ENCODE results near the gene RNF187. TPM values are rescaled to one million over a fixed set of nuclear protein-coding genes. Genes with fewer than 3 reads are reported as not detected.

RNF187 gene
- total RNA-seq, 1 experiment from 2014 or later, result 141 TPM

DNA sequence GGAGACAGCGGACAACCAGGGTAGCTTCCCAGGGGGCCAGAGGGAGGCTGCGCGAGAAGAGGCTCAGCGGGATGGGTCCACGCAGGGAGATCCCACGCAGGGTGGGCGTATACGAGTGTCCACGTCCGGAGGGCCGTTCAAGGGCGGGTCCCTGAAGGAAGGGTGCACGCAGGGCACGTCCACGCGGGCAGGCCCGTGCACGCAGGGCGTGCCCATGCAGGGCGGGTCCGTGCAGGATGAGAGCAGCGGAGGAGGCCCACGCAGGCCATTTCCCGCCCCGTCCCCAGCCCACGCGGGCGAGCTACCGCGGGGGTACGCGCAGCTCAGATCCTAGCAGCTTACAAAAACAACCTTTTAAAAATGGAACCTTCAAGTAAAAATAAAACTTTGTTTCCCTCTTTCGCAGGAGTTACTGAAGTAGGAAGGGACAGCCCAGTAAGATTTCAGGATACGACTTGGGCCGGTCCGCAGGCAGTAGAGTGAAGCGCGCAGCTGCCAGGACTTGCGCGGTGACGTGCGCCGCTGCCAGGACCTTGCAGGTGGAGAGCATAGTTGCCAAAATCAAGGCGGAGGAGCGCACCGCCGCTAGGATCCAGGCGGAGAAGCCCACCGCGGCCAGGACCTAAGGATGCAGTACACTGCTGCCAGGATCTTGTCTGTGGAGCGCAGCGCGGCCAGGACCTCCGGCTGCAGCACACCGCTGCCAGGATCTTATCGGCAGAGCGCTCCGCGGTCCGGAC is 416 bp upstream of the RNF187 start (continued):
- TF ChIP-seq, protein P1, sequence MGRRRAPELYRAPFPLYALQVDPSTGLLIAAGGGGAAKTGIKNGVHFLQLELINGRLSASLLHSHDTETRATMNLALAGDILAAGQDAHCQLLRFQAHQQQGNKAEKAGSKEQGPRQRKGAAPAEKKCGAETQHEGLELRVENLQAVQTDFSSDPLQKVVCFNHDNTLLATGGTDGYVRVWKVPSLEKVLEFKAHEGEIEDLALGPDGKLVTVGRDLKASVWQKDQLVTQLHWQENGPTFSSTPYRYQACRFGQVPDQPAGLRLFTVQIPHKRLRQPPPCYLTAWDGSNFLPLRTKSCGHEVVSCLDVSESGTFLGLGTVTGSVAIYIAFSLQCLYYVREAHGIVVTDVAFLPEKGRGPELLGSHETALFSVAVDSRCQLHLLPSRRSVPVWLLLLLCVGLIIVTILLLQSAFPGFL (CRISPR knock-in tag; IDR thresholded peaks at IDR 0.05; ENCODE audit: borderline replicate concordance), result no peak
- TF ChIP-seq, protein P2, sequence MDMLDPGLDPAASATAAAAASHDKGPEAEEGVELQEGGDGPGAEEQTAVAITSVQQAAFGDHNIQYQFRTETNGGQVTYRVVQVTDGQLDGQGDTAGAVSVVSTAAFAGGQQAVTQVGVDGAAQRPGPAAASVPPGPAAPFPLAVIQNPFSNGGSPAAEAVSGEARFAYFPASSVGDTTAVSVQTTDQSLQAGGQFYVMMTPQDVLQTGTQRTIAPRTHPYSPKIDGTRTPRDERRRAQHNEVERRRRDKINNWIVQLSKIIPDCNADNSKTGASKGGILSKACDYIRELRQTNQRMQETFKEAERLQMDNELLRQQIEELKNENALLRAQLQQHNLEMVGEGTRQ (CRISPR knock-in tag; IDR thresholded peaks at IDR 0.05), result no peak
- TF ChIP-seq NR2C2 (CRISPR knock-in tag; IDR thresholded peaks at IDR 0.05), result no peak
- TF ChIP-seq, protein P3, sequence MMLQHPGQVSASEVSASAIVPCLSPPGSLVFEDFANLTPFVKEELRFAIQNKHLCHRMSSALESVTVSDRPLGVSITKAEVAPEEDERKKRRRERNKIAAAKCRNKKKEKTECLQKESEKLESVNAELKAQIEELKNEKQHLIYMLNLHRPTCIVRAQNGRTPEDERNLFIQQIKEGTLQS (CRISPR knock-in tag; conservative IDR thresholded peaks at IDR 0.05), result no peak; the same call in 1 of the 2 replicates
- 0 out of 2 replicates have a peak, but pooled peaks have one; percentile 26 for TF ChIP-seq SMAD4 (CRISPR knock-in tag; IDR thresholded peaks at IDR 0.05)
- no peak for TF ChIP-seq IRF2 (CRISPR knock-in tag; IDR thresholded peaks at IDR 0.05; ENCODE audit: borderline replicate concordance, low read depth)
- TF ChIP-seq JAZF1 (CRISPR knock-in tag; IDR thresholded peaks at IDR 0.05), result no peak
- TF ChIP-seq MYBL2 (CRISPR knock-in tag; IDR thresholded peaks at IDR 0.05), result peak; percentile 94
- TF ChIP-seq TEAD4 (CRISPR knock-in tag; IDR thresholded peaks at IDR 0.05), result peak; percentile 86
- peak; percentile 86; the same call in 1 of the 2 replicates for TF ChIP-seq ZNF219 (CRISPR knock-in tag; IDR thresholded peaks at IDR 0.05; ENCODE audit: borderline replicate concordance)
- peak; percentile 69 for TF ChIP-seq SMAD3 (CRISPR knock-in tag; IDR thresholded peaks at IDR 0.05; ENCODE audit: borderline replicate concordance)
- TF ChIP-seq, protein P4, sequence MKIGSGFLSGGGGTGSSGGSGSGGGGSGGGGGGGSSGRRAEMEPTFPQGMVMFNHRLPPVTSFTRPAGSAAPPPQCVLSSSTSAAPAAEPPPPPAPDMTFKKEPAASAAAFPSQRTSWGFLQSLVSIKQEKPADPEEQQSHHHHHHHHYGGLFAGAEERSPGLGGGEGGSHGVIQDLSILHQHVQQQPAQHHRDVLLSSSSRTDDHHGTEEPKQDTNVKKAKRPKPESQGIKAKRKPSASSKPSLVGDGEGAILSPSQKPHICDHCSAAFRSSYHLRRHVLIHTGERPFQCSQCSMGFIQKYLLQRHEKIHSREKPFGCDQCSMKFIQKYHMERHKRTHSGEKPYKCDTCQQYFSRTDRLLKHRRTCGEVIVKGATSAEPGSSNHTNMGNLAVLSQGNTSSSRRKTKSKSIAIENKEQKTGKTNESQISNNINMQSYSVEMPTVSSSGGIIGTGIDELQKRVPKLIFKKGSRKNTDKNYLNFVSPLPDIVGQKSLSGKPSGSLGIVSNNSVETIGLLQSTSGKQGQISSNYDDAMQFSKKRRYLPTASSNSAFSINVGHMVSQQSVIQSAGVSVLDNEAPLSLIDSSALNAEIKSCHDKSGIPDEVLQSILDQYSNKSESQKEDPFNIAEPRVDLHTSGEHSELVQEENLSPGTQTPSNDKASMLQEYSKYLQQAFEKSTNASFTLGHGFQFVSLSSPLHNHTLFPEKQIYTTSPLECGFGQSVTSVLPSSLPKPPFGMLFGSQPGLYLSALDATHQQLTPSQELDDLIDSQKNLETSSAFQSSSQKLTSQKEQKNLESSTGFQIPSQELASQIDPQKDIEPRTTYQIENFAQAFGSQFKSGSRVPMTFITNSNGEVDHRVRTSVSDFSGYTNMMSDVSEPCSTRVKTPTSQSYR (CRISPR knock-in tag; IDR thresholded peaks at IDR 0.05), result 0 out of 2 replicates have a peak, but pooled peaks have one; percentile 46
- TF ChIP-seq, protein P5, sequence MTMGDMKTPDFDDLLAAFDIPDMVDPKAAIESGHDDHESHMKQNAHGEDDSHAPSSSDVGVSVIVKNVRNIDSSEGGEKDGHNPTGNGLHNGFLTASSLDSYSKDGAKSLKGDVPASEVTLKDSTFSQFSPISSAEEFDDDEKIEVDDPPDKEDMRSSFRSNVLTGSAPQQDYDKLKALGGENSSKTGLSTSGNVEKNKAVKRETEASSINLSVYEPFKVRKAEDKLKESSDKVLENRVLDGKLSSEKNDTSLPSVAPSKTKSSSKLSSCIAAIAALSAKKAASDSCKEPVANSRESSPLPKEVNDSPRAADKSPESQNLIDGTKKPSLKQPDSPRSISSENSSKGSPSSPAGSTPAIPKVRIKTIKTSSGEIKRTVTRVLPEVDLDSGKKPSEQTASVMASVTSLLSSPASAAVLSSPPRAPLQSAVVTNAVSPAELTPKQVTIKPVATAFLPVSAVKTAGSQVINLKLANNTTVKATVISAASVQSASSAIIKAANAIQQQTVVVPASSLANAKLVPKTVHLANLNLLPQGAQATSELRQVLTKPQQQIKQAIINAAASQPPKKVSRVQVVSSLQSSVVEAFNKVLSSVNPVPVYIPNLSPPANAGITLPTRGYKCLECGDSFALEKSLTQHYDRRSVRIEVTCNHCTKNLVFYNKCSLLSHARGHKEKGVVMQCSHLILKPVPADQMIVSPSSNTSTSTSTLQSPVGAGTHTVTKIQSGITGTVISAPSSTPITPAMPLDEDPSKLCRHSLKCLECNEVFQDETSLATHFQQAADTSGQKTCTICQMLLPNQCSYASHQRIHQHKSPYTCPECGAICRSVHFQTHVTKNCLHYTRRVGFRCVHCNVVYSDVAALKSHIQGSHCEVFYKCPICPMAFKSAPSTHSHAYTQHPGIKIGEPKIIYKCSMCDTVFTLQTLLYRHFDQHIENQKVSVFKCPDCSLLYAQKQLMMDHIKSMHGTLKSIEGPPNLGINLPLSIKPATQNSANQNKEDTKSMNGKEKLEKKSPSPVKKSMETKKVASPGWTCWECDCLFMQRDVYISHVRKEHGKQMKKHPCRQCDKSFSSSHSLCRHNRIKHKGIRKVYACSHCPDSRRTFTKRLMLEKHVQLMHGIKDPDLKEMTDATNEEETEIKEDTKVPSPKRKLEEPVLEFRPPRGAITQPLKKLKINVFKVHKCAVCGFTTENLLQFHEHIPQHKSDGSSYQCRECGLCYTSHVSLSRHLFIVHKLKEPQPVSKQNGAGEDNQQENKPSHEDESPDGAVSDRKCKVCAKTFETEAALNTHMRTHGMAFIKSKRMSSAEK (CRISPR knock-in tag; IDR thresholded peaks at IDR 0.05; ENCODE audit: borderline replicate concordance), result no peak
- TF ChIP-seq, protein P6, sequence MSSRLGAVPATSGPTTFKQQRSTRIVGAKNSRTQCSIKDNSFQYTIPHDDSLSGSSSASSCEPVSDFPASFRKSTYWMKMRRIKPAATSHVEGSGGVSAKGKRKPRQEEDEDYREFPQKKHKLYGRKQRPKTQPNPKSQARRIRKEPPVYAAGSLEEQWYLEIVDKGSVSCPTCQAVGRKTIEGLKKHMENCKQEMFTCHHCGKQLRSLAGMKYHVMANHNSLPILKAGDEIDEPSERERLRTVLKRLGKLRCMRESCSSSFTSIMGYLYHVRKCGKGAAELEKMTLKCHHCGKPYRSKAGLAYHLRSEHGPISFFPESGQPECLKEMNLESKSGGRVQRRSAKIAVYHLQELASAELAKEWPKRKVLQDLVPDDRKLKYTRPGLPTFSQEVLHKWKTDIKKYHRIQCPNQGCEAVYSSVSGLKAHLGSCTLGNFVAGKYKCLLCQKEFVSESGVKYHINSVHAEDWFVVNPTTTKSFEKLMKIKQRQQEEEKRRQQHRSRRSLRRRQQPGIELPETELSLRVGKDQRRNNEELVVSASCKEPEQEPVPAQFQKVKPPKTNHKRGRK (CRISPR knock-in tag; IDR thresholded peaks at IDR 0.05; ENCODE audit: borderline replicate concordance), result no peak
- TF ChIP-seq, protein P7, sequence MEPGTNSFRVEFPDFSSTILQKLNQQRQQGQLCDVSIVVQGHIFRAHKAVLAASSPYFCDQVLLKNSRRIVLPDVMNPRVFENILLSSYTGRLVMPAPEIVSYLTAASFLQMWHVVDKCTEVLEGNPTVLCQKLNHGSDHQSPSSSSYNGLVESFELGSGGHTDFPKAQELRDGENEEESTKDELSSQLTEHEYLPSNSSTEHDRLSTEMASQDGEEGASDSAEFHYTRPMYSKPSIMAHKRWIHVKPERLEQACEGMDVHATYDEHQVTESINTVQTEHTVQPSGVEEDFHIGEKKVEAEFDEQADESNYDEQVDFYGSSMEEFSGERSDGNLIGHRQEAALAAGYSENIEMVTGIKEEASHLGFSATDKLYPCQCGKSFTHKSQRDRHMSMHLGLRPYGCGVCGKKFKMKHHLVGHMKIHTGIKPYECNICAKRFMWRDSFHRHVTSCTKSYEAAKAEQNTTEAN (CRISPR knock-in tag; IDR thresholded peaks at IDR 0.05), result 0 out of 2 replicates have a peak, but pooled peaks have one; percentile 86
- TF ChIP-seq, protein P8, sequence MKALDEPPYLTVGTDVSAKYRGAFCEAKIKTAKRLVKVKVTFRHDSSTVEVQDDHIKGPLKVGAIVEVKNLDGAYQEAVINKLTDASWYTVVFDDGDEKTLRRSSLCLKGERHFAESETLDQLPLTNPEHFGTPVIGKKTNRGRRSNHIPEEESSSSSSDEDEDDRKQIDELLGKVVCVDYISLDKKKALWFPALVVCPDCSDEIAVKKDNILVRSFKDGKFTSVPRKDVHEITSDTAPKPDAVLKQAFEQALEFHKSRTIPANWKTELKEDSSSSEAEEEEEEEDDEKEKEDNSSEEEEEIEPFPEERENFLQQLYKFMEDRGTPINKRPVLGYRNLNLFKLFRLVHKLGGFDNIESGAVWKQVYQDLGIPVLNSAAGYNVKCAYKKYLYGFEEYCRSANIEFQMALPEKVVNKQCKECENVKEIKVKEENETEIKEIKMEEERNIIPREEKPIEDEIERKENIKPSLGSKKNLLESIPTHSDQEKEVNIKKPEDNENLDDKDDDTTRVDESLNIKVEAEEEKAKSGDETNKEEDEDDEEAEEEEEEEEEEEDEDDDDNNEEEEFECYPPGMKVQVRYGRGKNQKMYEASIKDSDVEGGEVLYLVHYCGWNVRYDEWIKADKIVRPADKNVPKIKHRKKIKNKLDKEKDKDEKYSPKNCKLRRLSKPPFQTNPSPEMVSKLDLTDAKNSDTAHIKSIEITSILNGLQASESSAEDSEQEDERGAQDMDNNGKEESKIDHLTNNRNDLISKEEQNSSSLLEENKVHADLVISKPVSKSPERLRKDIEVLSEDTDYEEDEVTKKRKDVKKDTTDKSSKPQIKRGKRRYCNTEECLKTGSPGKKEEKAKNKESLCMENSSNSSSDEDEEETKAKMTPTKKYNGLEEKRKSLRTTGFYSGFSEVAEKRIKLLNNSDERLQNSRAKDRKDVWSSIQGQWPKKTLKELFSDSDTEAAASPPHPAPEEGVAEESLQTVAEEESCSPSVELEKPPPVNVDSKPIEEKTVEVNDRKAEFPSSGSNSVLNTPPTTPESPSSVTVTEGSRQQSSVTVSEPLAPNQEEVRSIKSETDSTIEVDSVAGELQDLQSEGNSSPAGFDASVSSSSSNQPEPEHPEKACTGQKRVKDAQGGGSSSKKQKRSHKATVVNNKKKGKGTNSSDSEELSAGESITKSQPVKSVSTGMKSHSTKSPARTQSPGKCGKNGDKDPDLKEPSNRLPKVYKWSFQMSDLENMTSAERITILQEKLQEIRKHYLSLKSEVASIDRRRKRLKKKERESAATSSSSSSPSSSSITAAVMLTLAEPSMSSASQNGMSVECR (CRISPR knock-in tag; IDR thresholded peaks at IDR 0.05; ENCODE audit: borderline replicate concordance), result peak; percentile 85; the same call in 1 of the 2 replicates
- TF ChIP-seq RORB (CRISPR knock-in tag; IDR thresholded peaks at IDR 0.05), result no peak
- TF ChIP-seq ZNF423 (CRISPR knock-in tag; IDR thresholded peaks at IDR 0.05), result no peak

Measured in WTC11 (cell line).